ENCODE results near the gene UBAP2L.
"Not testable (repeated sequence)": the region's sequence is repeated elsewhere in the genome, so short reads cannot be mapped to it uniquely, and the experiment has no call there.

GRCh38 chr1:154231112-154231511 is 10.4 kb downstream of the UBAP2L start:
- TF ChIP-seq, protein P1, sequence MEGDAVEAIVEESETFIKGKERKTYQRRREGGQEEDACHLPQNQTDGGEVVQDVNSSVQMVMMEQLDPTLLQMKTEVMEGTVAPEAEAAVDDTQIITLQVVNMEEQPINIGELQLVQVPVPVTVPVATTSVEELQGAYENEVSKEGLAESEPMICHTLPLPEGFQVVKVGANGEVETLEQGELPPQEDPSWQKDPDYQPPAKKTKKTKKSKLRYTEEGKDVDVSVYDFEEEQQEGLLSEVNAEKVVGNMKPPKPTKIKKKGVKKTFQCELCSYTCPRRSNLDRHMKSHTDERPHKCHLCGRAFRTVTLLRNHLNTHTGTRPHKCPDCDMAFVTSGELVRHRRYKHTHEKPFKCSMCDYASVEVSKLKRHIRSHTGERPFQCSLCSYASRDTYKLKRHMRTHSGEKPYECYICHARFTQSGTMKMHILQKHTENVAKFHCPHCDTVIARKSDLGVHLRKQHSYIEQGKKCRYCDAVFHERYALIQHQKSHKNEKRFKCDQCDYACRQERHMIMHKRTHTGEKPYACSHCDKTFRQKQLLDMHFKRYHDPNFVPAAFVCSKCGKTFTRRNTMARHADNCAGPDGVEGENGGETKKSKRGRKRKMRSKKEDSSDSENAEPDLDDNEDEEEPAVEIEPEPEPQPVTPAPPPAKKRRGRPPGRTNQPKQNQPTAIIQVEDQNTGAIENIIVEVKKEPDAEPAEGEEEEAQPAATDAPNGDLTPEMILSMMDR (IDR thresholded peaks at IDR 0.05) = not testable (repeated sequence)
- TF ChIP-seq POLR2A (IDR thresholded peaks at IDR 0.05) = not testable (repeated sequence)
